Measurements from ENCODE around the gene AMPD3. TPM values are rescaled to one million over a fixed set of nuclear protein-coding genes. Genes with fewer than 3 reads are reported as not detected.

AMPD3 gene
- total and polyA plus RNA-seq, 7 donors: 23.5 to 120 (median 67.7) TPM

DNA sequence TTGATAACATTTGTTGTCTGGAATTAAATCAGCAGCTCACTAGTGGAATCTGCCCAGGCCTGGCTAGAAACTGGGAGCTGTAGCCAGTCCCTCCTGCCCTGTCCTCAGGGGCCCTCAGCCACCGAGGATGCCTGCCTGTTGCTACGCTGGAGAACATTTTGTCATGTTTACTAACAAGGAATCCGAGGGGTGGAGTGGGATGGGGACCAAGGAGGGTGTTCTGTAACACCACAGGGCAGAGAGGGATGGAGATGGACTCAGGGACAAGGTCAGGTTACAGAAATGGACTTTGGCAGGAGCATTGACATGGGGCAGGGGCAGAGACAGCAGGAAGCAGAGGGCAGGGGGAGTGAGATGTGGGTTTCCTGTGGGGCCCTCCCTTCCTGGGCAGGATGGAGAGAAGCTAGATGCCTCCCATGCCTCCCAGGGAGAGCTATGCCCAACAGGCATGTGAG lies 45.8 kb upstream of the AMPD3 start:
- WGBS, 3 donors: 23 to 31% (median 23%) methylated on average over 3 of the region's 3 CpGs
- peak overlapping the region; percentile 69 for H3K27ac ChIP-seq
- ATAC-seq (peak; percentile 77 to 84 (median 81)), DNase-seq (peak; percentile 57 to 88)
- TF ChIP-seq, protein P1, sequence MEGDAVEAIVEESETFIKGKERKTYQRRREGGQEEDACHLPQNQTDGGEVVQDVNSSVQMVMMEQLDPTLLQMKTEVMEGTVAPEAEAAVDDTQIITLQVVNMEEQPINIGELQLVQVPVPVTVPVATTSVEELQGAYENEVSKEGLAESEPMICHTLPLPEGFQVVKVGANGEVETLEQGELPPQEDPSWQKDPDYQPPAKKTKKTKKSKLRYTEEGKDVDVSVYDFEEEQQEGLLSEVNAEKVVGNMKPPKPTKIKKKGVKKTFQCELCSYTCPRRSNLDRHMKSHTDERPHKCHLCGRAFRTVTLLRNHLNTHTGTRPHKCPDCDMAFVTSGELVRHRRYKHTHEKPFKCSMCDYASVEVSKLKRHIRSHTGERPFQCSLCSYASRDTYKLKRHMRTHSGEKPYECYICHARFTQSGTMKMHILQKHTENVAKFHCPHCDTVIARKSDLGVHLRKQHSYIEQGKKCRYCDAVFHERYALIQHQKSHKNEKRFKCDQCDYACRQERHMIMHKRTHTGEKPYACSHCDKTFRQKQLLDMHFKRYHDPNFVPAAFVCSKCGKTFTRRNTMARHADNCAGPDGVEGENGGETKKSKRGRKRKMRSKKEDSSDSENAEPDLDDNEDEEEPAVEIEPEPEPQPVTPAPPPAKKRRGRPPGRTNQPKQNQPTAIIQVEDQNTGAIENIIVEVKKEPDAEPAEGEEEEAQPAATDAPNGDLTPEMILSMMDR (IDR thresholded peaks at IDR 0.05): no peak
- H3K36me3 ChIP-seq (ENCODE audit: insufficient read depth in 1 of 2, low read depth in 1 of 2): no peaks in the 10 kb centered on the region
- H3K27me3 ChIP-seq (ENCODE audit: insufficient read depth in 3 of 3, low read length in 2 of 3): no peaks in the 10 kb centered on the region
- intact Hi-C loops (cut with DNase I): loop anchor here (2.0 to 5.0 kb wide), 4 partner anchors 83 to 326 kb away; no protein-coding TSS in a partner anchor
- no peak overlapping the region for H3K4me3 ChIP-seq
- H3K9me3 ChIP-seq: no peaks in the 10 kb centered on the region
- peaks cover 30% of the 10 kb centered on the region for H3K4me1 ChIP-seq

DNA sequence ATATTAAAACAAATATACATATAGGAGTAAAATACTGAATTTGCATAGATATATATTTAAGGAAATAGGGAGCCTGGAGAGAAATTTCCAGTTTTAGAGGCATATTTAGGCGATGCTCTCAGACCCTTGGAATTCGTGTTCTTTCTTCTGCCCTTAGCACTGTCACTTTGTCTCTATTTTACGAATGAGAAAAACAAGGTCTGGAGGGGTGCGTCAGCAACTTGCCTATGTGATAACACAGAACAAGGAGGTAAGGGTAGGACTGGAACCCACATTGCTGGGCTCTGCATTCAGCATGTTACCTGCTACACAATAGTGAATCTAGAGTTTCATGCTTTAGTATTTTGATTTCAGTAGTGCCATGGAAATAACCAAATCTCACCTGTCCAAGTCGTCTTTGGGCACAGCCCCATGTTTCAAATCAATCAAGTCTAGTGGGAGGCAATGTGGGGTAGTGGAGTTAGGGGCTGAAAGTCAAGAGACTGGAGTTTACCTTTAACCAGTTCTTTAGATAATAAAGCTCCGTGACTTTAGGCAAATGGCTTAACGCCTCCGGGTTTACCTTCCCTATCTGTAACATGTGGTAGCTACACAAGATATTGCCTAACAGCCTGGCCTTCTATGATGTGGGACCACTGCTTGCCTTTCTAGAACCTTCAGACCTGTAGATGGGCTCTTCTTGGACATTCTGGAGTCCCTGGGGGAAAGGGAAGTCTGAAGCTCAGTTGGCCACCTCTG lies 44.8 kb upstream of the AMPD3 start:
- peaks cover 30% of the 10 kb centered on the region for H3K4me1 ChIP-seq
- H3K9me3 ChIP-seq: no peaks in the 10 kb centered on the region
- no peak for DNase-seq
- no peak for ATAC-seq
- 85 to 88% (median 87%) methylated on average over 8 of the region's 8 CpGs for WGBS, 3 donors
- TF ChIP-seq, protein P1 (IDR thresholded peaks at IDR 0.05): no peak
- intact Hi-C loops (cut with DNase I): loop anchor here in 1 of 2 donors (5.0 kb wide), 1 partner anchor 252 kb away; no protein-coding TSS in a partner anchor
- H3K27ac ChIP-seq: no peak overlapping the region
- H3K36me3 ChIP-seq (ENCODE audit: insufficient read depth in 1 of 2, low read depth in 1 of 2): no peaks in the 10 kb centered on the region
- no peaks in the 10 kb centered on the region for H3K27me3 ChIP-seq (ENCODE audit: insufficient read depth in 3 of 3, low read length in 2 of 3)
- H3K4me3 ChIP-seq: no peak overlapping the region

DNA sequence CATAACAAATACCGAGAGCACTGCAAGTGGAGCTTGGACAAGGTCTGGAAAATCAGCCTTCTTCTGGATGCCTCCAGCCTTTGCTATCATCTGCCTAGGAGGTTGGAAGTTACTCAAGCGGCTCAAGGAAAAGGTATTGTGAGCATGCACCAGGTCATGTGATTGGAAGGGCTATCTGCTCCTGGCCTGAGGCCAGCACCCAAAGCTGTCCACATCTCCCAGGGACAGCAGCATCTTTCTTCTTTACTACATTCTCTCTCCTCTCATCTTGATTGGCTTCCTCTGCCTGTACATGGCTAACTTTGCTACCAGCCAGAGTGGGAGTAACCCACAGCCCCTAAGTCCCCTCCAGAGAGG lies 44.2 kb upstream of the AMPD3 start:
- H3K4me3 ChIP-seq: no peak overlapping the region
- H3K9me3 ChIP-seq: no peaks in the 10 kb centered on the region
- intact Hi-C loops (cut with DNase I): loop anchor here in 1 of 2 donors (5.0 kb wide), 1 partner anchor 251 kb away; no protein-coding TSS in a partner anchor
- H3K27ac ChIP-seq: no peak overlapping the region
- H3K36me3 ChIP-seq (ENCODE audit: insufficient read depth in 1 of 2, low read depth in 1 of 2): no peaks in the 10 kb centered on the region
- ATAC-seq: no peak
- no peaks in the 10 kb centered on the region for H3K27me3 ChIP-seq (ENCODE audit: insufficient read depth in 3 of 3, low read length in 2 of 3)
- DNase-seq: no peak
- TF ChIP-seq, protein P1 (IDR thresholded peaks at IDR 0.05): no peak
- WGBS, 3 donors: 60 to 62% (median 60%) methylated on average over 2 of the region's 2 CpGs
- peaks cover 30% of the 10 kb centered on the region for H3K4me1 ChIP-seq

DNA sequence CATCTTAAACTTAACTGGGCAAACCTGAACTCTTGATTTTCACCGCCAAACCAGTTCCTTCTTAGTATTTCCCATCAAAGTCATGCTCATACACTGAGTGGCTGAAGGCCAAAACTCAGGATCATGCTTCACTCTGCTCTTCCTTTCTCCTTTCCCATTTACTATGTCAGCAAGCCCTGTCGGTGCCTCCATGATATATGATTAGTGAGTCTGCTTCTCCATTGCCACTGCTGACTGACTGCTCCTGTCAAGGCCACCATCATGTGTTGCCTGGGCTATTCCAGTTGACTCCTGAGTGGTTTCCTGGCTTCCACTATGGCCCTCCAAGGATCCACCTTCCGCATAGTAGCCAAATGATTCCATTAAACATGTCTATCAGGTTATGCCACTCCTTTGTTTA lies 42.8 kb upstream of the AMPD3 start:
- TF ChIP-seq, protein P1 (IDR thresholded peaks at IDR 0.05): no peak
- ATAC-seq: no peak
- Histone ChIP-seq H3K4me3 (no peak overlapping the region), H3K27me3 (ENCODE audit: insufficient read depth in 3 of 3, low read length in 2 of 3) (no peaks in the 10 kb centered on the region), H3K36me3 (ENCODE audit: insufficient read depth in 1 of 2, low read depth in 1 of 2) (no peaks in the 10 kb centered on the region), H3K9me3 (no peaks in the 10 kb centered on the region), H3K27ac (no peak overlapping the region), H3K4me1 (peaks cover 19% of the 10 kb centered on the region)
- intact Hi-C loops (cut with DNase I): loop anchor here (2.0 to 5.0 kb wide), 3 partner anchors 41 to 250 kb away; partner anchors contain the start of gene AMPD3 (in 1 of the 2)
- DNase-seq: no peak
- 89 to 96% (median 93%) methylated on average over 3 of the region's 3 CpGs for WGBS, 3 donors
